HPDE6-E6E7 (cell line): ENCODE measurements around the gene ZNF407.
A peak's percentile ranks its signal among the peaks of the same experiment; 100 is the strongest.

ENCODE experiments used
- DNase-seq: peaks from one replicate; pipeline ENCODE4 v3.0.0; 2011; ENCODE audit warnings: missing footprints; ENCODE audit errors: extremely low spot score

Gene ZNF407

DNA sequence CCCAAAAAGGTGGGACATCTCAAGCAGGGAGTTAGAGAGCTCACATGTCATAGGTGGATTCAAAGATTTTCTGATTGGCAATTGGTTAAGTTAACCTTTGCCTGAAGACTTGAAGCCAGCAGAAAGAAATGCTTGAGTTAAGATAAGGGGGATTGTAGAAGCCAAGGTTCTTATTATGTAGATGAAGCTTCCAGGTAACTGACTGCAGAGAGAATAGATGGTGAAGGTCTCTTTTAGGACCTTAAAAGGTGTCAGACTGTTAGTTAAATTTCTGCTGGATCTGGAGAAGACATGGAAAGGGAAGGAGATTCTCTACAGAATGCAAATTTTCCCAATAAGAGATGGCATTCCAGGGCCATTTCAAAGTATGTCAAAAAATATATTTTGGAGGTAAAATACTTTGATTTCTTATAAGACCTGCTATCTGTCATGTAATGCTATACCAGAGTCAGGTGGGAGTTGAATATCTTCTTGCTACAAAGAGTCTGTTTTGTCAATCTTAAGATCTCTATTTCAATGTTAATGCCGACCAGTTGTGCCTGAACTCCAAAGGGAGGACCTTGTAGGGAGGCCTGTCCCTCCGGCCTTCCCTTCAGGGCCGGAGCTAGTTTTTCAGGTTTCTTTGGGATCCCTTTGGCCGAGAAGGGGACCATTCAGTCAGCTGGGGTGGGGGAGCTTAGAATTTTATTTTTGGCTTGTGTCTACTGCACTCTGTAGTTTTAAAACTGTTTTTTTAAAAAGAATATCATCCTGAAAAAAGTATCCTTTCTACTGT is 330.7 kb downstream of the ZNF407 start:
- no peak for DNase-seq

DNA sequence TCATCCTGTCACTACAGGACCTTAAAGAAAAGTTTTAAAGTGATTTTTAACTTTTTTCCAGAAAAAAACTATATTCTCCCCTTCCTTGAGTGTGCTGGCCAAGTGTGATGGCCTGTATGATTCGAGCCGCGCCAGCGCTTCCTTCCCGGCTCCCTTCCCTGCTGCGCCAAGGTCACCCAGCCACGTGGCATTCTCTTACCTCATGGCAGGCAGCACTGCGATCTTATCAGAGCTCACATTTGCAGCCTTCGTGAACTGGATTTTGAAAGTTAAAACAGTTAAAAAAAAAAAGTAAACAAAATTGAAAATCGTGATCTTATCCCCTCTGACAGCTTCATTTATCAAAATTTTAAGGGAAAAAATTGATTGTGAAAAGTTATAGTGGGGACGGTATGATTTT is 331.4 kb downstream of the ZNF407 start:
- no peak for DNase-seq

DNA sequence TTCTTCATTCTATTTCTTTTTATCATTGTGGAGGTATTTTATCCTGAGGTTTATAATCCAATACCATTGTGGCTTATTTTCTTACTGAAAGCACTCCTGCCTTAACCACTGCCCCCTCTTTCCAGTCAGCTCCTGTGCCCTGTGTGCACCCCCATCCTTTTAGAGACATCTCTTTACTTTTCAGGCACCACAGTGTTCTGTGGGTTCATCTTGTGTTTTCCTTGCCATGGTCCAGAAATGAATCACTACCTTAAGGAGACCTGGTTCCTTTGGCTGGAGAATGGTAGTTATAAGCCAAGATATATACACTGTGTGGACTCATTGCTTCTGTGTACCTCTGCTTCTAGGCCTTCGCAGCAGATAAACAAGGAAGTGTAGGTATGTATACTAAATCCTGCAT is 332.9 kb downstream of the ZNF407 start:
- no peak for DNase-seq

DNA sequence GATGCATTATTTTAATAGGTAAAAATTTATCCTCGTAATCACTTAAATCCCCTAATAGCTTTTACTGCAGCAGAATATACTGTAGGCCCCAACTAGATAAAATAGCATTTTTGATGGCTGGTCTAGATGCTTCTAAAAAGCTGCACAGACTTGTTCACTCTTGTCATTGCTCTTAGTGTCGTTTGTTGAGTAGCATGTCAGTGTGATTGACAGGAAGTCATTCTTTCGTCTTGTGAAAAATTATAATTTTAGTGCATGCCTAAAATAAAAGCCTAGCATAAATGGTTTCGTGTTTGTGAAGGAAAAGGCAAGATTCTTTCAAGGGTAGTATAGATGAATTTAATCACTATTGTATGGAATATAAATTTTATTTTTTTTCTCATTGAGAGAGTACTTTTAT is 336.3 kb downstream of the ZNF407 start:
- no peak for DNase-seq

DNA sequence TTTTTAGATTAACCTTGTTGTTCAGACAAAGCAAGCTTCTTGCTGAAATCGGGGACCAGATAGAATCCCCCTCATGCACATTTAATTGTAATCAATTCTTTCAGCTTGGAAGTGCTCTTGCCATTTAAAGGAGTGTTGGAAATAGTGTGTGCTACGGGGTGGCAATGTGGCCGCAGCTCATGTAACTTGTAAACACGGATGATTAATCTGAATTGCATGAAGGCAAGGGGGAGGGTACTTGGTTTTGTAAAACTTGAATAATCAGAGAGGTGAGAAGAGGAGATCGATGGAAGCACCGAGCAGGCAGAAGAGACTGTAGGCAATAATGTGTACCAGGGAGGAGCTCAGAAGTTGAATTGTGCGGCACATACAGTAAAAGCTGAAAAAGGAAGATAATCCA is 337.8 kb downstream of the ZNF407 start:
- DNase-seq: no peak

DNA sequence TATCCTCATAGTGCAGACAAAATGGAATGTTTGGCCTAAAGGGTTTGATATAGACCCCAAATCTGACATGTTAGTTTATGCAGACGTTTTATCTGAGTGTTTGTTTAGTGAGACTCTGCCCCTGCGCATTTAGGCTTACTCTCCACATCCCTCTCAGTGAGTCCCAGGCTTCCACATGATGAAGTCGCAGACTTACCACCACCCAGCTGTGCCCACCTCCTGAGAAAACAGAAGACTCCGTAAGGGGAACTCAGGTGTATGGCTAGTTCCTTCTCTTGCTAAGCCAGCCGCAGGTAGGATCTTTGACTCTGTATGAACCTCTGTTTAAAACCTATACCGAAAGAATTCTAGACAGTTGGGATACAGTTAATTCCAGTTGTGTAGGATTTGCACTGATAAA is 338.7 kb downstream of the ZNF407 start:
- no peak for DNase-seq

DNA sequence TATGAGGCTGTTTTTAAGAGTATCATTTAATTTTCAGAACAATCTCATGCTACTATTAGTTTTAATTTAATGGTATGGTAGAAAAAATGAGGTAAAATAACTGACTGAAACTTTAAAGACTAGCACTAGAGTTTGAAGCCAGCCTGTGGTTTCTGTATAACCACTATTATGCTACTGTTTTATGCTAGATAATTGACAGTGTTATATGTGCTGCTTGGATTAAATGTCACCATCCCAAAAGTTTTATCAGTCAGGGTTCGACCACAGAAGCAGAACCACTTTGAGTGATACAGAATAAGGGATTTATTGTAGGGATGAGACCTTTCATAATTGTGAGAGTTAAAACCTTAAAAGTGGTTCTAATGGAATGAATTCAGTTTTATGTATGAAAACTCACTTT is 339.6 kb downstream of the ZNF407 start:
- no peak for DNase-seq

DNA sequence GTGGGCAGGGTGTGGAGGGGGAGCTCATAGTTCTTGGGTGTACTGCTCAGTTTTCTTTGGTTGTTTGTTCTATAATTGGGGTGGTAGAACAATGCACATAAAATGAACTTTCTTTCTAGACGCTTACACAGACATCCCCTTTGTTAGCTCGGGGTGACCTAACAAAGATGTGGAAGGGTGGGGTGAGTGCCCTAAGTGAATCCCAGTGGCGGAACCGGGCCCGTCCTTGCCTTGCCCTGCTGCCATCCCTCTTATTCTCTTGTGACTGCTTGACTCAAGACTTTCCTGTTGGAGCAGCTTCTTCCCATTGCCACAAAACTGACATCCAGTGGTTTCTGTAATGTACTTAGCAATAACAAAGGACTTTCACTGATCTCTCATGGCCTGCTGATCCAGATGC is 343.2 kb downstream of the ZNF407 start:
- DNase-seq: no peak

DNA sequence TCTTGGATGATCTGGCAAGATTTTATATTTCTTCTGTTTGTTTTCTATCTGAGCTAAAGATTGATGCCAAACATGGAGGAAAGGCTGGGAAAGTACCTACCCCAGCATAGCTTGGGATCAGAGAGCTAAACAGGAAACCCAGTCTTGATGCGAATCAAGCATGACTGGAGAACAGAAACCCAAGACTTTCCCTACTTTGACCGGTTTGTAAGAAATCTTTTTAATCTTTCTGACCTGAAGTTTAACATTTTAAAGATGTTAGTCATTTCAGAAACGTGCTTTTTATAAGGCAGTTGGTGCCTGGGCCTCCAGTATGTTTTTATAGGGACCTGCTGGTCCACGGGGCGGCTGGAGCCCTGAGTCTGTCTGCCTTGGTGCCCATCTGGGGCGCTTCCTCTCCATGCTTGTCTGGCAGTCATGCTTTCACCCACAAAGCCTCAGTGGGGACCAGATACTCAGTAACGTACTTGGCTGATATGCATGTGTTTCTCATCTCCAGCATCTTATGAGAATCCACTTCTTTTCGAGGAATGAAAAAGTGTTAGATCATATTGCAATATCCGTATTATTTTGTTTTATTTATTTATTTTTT is 344.7 kb downstream of the ZNF407 start:
- no peak for DNase-seq

DNA sequence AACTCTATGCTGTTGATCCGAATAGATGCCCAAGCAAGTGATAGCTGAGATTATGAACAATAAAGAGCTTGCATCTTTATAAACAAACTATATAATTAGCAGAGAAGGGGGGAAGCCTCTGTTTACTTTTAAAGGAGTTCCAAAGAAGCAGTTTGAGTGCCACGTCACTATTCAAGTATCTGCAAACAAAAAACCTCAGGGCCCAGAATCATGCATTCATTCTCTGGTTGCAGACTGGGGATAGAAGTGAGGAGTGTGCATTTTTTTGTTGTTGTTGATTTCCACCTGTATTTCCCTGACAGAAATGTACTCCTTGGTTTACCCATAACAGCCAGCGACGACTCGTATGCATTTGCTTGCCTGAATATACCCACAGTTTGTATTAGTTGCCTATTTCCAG is 347.0 kb downstream of the ZNF407 start:
- DNase-seq: no peak

DNA sequence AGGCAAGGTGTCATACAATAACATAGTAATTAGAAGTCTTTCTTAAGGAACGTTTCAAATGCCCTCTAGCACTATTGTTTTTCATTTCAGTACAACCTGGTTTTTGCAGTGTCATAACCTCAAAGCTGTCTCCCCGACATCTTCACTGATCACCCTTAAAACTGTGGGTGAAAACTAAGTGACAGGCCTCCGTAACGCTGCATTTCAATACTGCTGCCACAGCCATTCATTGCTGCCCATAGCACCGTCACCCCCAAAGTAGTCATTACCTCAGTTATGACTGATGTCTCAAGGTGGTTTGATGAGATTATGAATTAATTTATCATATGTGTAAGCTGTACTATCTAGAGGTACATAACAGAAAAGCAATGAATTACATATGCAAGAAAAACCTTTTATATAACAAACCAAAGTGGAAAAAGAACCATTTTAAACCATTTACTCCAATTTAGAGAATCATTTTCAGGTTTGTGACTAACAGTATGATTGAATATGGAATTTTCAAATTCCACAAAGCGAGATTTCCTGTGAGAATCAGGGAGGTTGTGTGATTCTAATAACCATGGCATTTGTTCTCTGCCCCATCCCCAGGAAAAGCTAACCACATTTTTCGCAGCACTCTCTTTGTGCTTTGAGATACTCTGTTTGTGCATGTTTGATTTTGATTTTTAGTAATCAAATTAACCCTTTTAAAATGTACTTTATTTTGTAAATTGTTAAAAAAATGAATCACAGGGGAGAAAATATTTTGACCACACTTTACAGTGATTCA is 348.3 kb downstream of the ZNF407 start:
- no peak for DNase-seq

DNA sequence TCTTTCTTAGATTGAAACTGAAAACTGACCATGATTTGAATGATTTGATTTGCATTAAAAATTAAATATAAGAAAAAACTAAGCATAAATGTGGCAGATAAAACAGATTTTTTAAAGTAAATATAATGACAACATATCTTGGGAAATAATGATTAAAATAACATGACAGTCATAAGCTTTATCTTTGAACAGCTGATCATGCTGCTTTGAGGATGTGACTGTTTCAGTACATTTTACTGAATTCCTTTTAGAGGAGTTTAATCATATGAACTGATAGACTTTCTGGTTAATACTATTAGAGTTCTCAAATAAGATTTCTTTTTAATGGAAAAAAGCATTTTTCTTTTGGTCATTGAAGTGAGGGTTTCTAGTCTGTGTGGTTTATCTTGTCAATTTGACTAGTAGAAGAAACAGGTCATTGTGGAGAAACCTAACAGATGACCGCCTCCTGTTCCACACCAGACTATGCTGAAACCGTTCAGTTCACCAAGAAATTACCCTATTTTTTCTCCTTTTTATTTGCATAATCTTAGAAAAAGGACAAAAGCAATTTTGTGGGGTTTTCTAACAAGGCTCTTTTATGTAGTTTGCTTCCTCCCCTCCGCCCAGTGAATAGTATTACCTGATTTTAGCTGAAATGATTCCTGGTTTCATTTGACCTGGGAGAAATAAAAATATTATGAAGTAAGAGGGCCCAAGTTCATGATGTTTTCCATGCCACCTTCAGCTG is 349.1 kb downstream of the ZNF407 start:
- DNase-seq: no peak

DNA sequence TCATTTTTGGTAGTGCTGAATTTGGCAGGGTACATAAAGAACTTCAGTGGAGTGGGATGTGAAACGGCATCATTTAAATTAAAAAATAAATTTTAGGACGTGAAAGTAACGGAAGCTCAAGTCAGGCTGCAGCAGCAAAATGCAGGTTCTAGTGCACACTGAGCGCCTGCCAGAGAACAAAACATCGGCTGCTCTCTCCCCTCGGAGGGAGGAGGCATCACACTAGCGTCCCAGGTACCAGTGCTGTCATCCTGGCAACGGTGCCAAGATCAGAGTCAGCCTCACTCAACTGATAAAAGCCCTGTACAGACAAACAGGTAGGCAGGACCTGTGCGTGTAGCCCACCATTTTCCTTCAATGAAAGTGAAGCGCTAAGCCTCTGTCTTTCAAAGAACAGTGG is 349.7 kb downstream of the ZNF407 start:
- no peak for DNase-seq

DNA sequence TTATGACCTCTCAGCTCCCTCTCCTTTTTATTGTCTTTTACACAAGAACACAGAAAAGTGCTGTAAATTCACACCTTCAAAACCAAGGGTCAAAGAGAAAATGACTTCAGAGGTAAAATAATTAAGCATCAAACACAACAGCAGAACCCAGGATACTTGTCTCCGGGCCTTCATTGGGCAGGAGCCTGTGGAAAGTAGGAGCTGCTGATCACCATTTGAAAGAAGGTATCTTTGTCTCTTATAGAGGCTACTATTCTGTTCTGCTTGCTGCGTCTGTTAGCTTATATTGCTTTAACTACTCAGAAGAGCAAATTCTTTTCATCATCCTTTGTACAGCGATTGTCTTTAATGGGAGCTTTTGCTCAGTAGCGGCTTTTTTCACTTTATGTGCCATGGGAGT is 350.2 kb downstream of the ZNF407 start:
- DNase-seq: no peak

DNA sequence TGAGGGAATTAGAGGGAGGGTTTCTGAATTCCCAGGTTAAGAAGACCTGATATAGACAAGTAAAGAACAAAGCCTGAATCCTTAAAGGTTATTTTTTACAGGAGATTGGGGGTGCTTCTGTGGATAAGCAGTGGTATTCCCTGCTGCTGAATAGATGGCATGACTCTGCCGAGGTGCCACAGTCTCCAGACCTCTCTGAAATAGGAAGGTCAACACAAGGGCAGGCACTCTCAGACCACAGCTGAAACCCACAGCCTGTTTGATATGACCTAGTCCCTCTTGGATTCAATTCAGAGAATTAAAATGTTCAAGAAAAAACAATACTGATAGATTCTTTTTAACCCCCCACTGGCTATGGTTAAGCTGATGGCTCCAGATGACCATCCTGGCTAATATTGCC is 351.9 kb downstream of the ZNF407 start:
- DNase-seq: no peak

DNA sequence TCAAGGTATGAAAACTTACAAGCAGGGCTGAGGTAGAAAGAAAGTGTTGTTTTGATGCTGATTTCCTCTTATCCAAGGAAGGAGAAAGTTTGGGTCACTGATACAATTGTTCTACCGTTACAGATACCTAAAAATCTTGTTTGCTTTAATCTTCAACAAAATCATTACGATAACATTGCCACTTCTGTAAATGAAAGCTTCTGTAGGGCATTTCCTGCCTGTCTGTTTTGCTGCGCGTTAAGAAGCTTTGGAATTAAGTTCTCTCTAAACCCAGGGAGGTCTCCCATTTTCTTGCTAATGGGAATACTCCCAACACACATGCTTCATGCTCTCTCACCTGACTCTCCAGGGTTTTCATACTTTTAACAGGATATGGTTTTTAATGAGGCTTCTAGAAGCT is 352.8 kb downstream of the ZNF407 start:
- no peak for DNase-seq

DNA sequence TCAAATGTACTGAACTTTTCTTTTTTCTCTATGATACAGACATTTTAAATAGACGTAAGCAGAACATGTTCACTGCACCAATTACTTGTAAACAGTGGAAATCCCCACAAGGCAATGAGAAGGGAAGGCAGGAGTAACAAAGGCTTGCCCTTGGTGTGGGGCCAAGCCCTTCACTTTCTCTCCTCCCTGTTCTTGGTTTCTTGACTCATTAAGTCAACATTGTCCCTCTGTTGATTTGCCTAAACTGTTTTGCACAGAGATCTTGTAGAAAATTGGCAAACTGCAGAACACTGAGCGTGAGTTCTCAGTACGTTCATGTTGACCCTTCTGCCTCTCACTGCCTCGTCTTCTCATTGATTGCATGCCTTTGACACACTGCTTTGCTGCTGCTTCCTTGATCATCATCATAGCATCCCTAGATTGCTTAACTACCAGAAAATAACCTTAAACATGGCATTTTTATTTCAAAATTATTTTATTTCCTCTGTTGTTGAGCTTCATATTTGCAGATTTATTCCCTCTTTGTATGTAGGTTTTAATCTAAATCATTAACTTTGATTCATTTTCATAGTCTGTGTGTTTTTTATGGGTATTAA is 353.6 kb downstream of the ZNF407 start:
- peak; percentile 29 for DNase-seq

DNA sequence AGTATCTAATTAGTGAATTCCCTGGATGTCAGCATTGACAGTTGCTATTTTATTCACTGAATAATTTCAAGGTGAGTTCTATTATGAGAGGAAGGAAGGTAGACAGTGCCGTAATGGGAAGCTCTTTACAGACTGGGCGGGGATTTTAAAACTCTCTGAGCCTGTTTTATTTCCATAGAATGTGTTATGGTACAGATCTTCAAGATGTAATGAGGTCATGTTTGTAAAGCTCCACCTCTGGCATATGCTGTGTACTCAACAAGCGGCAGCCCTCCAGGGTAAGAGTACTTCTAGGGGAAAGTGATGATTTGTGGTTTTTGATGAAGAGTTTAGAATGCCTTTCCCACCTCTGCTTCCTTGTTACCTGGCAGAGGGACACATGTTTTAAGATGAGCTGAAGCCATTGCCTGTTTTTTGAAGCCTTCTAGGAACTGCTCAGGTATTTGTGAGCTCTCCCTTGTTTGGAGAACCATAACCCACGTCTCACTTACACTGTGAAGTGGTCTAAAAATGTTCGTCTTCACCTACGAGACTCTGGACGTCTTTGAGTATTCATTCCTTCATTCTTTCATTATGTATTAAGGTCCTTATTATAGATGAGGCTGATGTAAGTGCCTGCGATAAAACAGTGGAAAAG is 360.0 kb downstream of the ZNF407 start:
- DNase-seq: no peak

DNA sequence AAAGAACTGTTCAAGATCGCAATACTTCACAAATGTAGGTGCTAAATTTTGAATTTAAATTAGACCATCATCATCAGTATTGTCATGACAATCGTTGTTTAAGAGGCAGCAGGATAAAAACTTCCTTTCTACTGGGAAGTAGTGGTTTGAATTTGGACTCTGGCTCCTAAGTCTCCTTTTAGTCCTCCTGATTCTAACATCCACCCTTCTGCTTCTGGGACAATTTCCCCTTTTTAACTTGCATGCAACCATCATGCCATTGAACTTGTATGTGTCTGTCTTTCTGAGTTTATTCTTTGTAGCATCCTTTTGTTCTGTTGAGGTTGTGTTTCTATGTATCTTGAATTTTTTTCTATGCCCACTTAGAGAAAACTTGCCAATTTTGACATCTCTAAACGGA is 361.5 kb downstream of the ZNF407 start:
- DNase-seq: no peak

DNA sequence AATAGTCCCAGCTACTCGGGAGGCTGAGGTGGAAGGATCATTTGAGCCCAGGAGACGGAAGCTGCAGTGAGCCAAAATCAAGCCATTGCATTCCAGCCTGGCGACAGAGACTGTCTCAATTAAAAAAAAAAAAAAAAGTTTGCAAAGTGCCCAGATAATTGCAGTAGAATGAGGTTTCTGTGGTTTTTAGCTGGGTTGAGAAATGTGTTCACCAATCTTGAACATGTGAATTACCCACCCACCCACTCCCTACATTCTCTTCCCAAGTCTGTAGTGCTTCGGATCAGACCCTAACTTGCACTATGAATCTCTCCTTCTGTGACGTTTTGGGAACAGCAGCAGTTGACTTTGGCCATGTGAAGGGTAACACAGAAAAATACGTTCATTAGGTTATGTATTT is 363.9 kb downstream of the ZNF407 start:
- no peak for DNase-seq

DNA sequence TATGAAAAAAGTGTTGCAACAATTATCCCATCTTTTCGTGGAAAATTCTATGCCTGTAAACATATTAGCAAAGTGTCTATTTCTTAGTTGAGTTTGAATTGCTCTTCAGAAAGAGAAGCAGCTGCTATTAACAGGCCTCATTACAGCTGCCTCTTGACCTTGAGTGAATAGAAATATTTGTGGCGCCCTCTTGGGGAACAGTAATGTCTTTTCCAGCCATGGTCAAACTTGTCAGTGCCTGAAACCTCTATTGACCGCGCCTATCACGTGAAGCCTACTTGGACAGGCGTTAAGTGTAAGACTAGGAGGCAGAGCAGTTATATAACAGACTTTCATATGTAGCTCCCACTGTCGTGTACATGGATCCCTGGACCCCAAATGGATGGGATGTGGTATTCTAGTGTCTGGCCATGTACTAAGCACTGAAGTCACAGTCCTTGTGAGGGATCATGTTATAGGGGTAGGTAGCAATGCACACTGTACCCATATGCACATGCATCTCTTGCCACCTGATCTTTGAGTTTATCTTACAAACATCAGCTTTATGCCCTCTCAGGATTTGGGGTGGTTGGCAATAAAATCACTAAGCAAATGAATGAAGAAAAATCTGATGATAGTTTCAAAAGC is 366.3 kb downstream of the ZNF407 start:
- DNase-seq: peak; percentile 10
